ENCODE measurements around the gene SLC9A3.

GRCh38 chr5:460273-460625, 64.0 kb downstream of the SLC9A3 start:
- no peak for TF ChIP-seq PKNOX1 (IDR thresholded peaks at IDR 0.05)
- no peak for TF ChIP-seq SP1 (IDR thresholded peaks at IDR 0.05)
